22Rv1 (cell line): Measurements from ENCODE around the gene OR1E1.
"Not testable (repeated sequence)": the region's sequence is repeated elsewhere in the genome, so short reads cannot be mapped to it uniquely, and the experiment has no call there.

Source experiments
- CTCF ChIP-seq: fragments of 450-650 bp; IDR thresholded peaks from 2 replicates; pipeline ENCODE4 v1.5.1; 2017; ENCODE audit warnings: mild to moderate bottlenecking
- ZFX ChIP-seq: fragments of 450-650 bp; IDR thresholded peaks from 2 replicates; pipeline ENCODE4 v1.6.1; 2017; ENCODE audit warnings: antibody characterized with exemption, borderline replicate concordance

GRCh38 chr17:3371167-3371566 is 27.0 kb downstream of the OR1E1 start:
- TF ChIP-seq CTCF, ZFX: not testable (repeated sequence)
